Measurements from ENCODE around the gene MRC1. TPM values are rescaled to one million over a fixed set of nuclear protein-coding genes. Genes with fewer than 3 reads are reported as not detected.

Gene MRC1
- total RNA-seq, 1 experiment from 2014 or later = not detected

- no peaks in the 10 kb centered on the region for H3K27me3 ChIP-seq (ENCODE audit: low read length)
- no peak overlapping the region for H2AFZ ChIP-seq (ENCODE audit: low read length)
- DNase-seq = no peak
- no peak overlapping the region for H3K9ac ChIP-seq (ENCODE audit: low read length)
- H4K20me1 ChIP-seq (ENCODE audit: insufficient read depth, low read depth, low read length) = no peaks in the 10 kb centered on the region
- H3K4me1 ChIP-seq (ENCODE audit: low read length) = no peaks in the 10 kb centered on the region
- H3K4me3 ChIP-seq (ENCODE audit: low read length) = no peak overlapping the region
- H3K9me3 ChIP-seq (ENCODE audit: low read length) = no peaks in the 10 kb centered on the region
- H3K27ac ChIP-seq (ENCODE audit: low read length) = no peak overlapping the region
- no peaks in the 10 kb centered on the region for H3K36me3 ChIP-seq (ENCODE audit: insufficient read depth, low read length)
- no peaks in the 10 kb centered on the region for H3K9me2 ChIP-seq (replicated peaks; ENCODE audit: insufficient read depth, low read length)
- H3K4me2 ChIP-seq (ENCODE audit: low read depth, low read length, poor library complexity, severe bottlenecking) = no peak overlapping the region
- H3K79me2 ChIP-seq (ENCODE audit: low read length) = no peaks in the 10 kb centered on the region
Measured at GRCh38 chr10:17954861-17955260, 145.7 kb downstream of the MRC1 start.

- Histone ChIP-seq H3K79me2 (ENCODE audit: low read length) (no peaks in the 10 kb centered on the region), H4K20me1 (ENCODE audit: insufficient read depth, low read depth, low read length) (no peaks in the 10 kb centered on the region), H3K27ac (ENCODE audit: low read length) (no peak overlapping the region), H3K9ac (ENCODE audit: low read length) (no peak overlapping the region), H3K4me3 (ENCODE audit: low read length) (no peak overlapping the region), H2AFZ (ENCODE audit: low read length) (no peak overlapping the region), H3K9me2 (replicated peaks; ENCODE audit: insufficient read depth, low read length) (no peaks in the 10 kb centered on the region), H3K36me3 (ENCODE audit: insufficient read depth, low read length) (no peaks in the 10 kb centered on the region), H3K4me1 (ENCODE audit: low read length) (no peaks in the 10 kb centered on the region), H3K4me2 (ENCODE audit: low read depth, low read length, poor library complexity, severe bottlenecking) (no peak overlapping the region), H3K27me3 (ENCODE audit: low read length) (no peaks in the 10 kb centered on the region), H3K9me3 (ENCODE audit: low read length) (no peaks in the 10 kb centered on the region)
- peak; percentile 6 for DNase-seq
Measured at GRCh38 chr10:17958049-17958448, 148.9 kb downstream of the MRC1 start.

- Histone ChIP-seq H3K27ac (ENCODE audit: low read length) (no peak overlapping the region), H2AFZ (ENCODE audit: low read length) (no peak overlapping the region), H3K9me2 (replicated peaks; ENCODE audit: insufficient read depth, low read length) (no peaks in the 10 kb centered on the region), H3K79me2 (ENCODE audit: low read length) (no peaks in the 10 kb centered on the region), H3K4me3 (ENCODE audit: low read length) (no peak overlapping the region), H3K4me2 (ENCODE audit: low read depth, low read length, poor library complexity, severe bottlenecking) (no peak overlapping the region), H3K4me1 (ENCODE audit: low read length) (no peaks in the 10 kb centered on the region), H4K20me1 (ENCODE audit: insufficient read depth, low read depth, low read length) (no peaks in the 10 kb centered on the region), H3K36me3 (ENCODE audit: insufficient read depth, low read length) (no peaks in the 10 kb centered on the region), H3K9me3 (ENCODE audit: low read length) (no peaks in the 10 kb centered on the region), H3K27me3 (ENCODE audit: low read length) (no peaks in the 10 kb centered on the region), H3K9ac (ENCODE audit: low read length) (no peak overlapping the region)
- no peak for DNase-seq
Measured at GRCh38 chr10:17959870-17960269, 150.7 kb downstream of the MRC1 start.

Small RNAs within 50 kb of the gene (small RNA-seq; reads per million reads assigned to genes)
- gene MIR511 = not detected

Other genes with a start within 250 kb of the MRC1 start
- not detected in 2 replicates for gene HACD1, start 192.0 kb upstream of the MRC1 start, total RNA-seq (2014; rRNA removed; shearing (Covaris generic); ENCODE audit: low replicate concordance)
- 7.3 and 14.4 TPM in 2 replicates for gene STAM, start 165.2 kb upstream of the MRC1 start, total RNA-seq (2014; rRNA removed; shearing (Covaris generic); ENCODE audit: low replicate concordance)
- 0.04 and 0.19 TPM in 2 replicates for gene TMEM236, start 57.1 kb upstream of the MRC1 start, total RNA-seq (2014; rRNA removed; shearing (Covaris generic); ENCODE audit: low replicate concordance)
- gene SLC39A12, start 142.6 kb downstream of the MRC1 start, total RNA-seq (2014; rRNA removed; shearing (Covaris generic); ENCODE audit: low replicate concordance) = not detected in 2 replicates

Data from Karpas-422 (cell line).